ENCODE data around the gene CTNNA2.

- TF ChIP-seq TAF1 (IDR thresholded peaks at IDR 0.05; ENCODE audit: control insufficient read depth, extremely low read depth, insufficient read depth, low read length, severe bottlenecking): no peak
- no peak for TF ChIP-seq ELK3 (CRISPR knock-in tag; IDR thresholded peaks at IDR 0.05)
- no peak for TF ChIP-seq RFX5 (IDR thresholded peaks at IDR 0.05; ENCODE audit: low read depth, low read length)
- TF ChIP-seq CLOCK (CRISPR knock-in tag; IDR thresholded peaks at IDR 0.05; ENCODE audit: borderline replicate concordance): no peak
These were observed 108.9 kb downstream of the CTNNA2 start for GRCh38 chr2:79621755-79622154.

Data from K562 (cell line).